DOHH2 (cell line): ENCODE measurements around the gene IL22RA2.

Experiments used
- EZH2phosphoT487 ChIP-seq: fragments of 200-600 bp; sonication (generic); IDR thresholded peaks from 2 replicates; pipeline ENCODE4 v1.6.1; 2017; ENCODE audit warnings: borderline replicate concordance, mild to moderate bottlenecking, antibody characterized with exemption, low read length, moderate library complexity, mixed read lengths
- TF ChIP-seq, protein P1 (sequence below): fragments of 200-600 bp; sonication (generic); IDR thresholded peaks from one replicate; pipeline ENCODE4 v1.5.1; 2014; ENCODE audit warnings: antibody characterized with exemption, mild to moderate bottlenecking, low read depth, low read length; ENCODE audit not compliant: poor library complexity, severe bottlenecking

GRCh38 chr6:137161949-137162348 lies 11.5 kb downstream of the IL22RA2 start:
- TF ChIP-seq, protein P1, sequence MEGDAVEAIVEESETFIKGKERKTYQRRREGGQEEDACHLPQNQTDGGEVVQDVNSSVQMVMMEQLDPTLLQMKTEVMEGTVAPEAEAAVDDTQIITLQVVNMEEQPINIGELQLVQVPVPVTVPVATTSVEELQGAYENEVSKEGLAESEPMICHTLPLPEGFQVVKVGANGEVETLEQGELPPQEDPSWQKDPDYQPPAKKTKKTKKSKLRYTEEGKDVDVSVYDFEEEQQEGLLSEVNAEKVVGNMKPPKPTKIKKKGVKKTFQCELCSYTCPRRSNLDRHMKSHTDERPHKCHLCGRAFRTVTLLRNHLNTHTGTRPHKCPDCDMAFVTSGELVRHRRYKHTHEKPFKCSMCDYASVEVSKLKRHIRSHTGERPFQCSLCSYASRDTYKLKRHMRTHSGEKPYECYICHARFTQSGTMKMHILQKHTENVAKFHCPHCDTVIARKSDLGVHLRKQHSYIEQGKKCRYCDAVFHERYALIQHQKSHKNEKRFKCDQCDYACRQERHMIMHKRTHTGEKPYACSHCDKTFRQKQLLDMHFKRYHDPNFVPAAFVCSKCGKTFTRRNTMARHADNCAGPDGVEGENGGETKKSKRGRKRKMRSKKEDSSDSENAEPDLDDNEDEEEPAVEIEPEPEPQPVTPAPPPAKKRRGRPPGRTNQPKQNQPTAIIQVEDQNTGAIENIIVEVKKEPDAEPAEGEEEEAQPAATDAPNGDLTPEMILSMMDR = no peak
- TF ChIP-seq EZH2phosphoT487 = no peak
